OCI-LY7 (cell line): ENCODE data around the gene JMY.

Experiments used
- CTCF ChIP-seq: fragments of 200-600 bp; sonication (generic); conservative IDR thresholded peaks from 2 replicates; pipeline ENCODE4 v1.5.1; 2014; ENCODE audit warnings: mild to moderate bottlenecking, antibody characterized with exemption, low read length, moderate library complexity, mixed read lengths
- EZH2phosphoT487 ChIP-seq: fragments of 200-600 bp; sonication (generic); IDR thresholded peaks from 2 replicates; pipeline ENCODE4 v1.6.1; 2018; ENCODE audit warnings: low read depth, borderline replicate concordance, mild to moderate bottlenecking, mixed run types, antibody characterized with exemption, low read length, moderate library complexity, mixed read lengths

GRCh38 chr5:79237740-79238560, 2.0 kb downstream of the JMY start:
- TF ChIP-seq CTCF (no peak), EZH2phosphoT487 (no peak)
